RWPE1 (cell line): ENCODE measurements around the gene SLC11A2.

Experiments used
- CTCF ChIA-PET: fragments of 350-600 bp; sonication (Branson Sonifier 250); formaldehyde crosslinking; extraction: SDS; loops from one replicate; lab custom pipeline; 2021; lab: Yijun Ruan, JAX
- POLR2A ChIA-PET: fragments of 400-600 bp; formaldehyde crosslinking; extraction: SDS; loops from one replicate; lab custom pipeline; 2020; ENCODE audit warnings: antibody characterized with exemption; ENCODE audit not compliant: low non-redundant PET; lab: Yijun Ruan, JAX
- DNase-seq: peaks from one replicate; pipeline ENCODE4 v3.0.0; 2012; ENCODE audit warnings: low spot score
- H3K27ac ChIP-seq: fragments of 450-650 bp; 2 replicates; pipeline ENCODE4 v1.5.1; 2017
- CTCF ChIP-seq: fragments of 450-650 bp; conservative IDR thresholded peaks from 2 replicates; pipeline ENCODE4 v1.5.1; 2017; ENCODE audit warnings: low read depth, mild to moderate bottlenecking

SLC11A2 gene

DNA sequence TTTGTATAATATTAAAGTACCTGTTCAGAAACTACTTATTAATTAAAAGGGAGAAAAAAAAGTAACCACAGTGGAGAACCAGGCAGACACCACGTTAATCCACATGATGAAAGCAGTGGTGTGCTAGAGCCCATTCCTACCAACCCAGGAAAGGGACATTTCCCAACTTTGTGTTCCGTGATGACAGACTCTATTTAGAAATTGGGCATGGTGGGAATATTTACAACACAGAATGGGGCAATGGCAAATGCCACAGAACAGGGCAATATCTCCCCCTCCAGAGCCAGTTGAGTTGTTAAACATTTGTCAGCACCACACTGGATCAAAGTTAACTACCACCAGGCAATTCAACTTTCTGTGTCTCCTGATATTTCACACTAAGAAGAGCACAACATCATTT lies 75.1 kb downstream of the SLC11A2 start:
- no peak overlapping the region for H3K27ac ChIP-seq
- CTCF ChIA-PET = no interaction called here
- no peak for TF ChIP-seq CTCF
- POLR2A ChIA-PET = no interaction called here
- DNase-seq = no peak

GRCh38 chr12:50949801-50950302 lies 76.3 kb downstream of the SLC11A2 start:
- H3K27ac ChIP-seq = no peak overlapping the region
- CTCF ChIA-PET = no interaction called here
- TF ChIP-seq CTCF = no peak
- POLR2A ChIA-PET = no interaction called here
- DNase-seq = no peak

DNA sequence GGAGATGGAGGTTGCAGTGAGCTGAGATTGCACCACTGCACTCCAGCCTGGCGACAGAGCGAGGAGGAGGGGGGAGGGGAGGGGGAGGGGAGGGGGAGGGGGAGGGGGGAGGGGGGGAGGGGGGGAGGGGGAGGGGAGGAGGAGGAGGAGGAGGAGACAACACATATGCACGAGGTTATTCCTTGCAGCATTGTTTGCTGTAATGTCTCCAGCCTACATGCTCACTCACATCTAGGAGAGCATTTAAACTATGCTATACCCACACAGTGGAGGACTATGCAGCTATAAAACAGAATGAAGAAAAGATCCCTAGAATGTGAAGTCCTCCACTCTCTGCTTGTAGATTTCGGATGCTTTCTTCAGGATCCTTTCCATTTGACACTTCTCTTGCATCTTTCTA lies 77.4 kb downstream of the SLC11A2 start:
- TF ChIP-seq CTCF = no peak
- ChIA-PET CTCF (no interaction called here), POLR2A (no interaction called here)
- DNase-seq = no peak
- no peak overlapping the region for H3K27ac ChIP-seq

GRCh38 chr12:50947933-50948626 lies 78.1 kb downstream of the SLC11A2 start:
- POLR2A ChIA-PET = no interaction called here
- no peak overlapping the region for H3K27ac ChIP-seq
- CTCF ChIA-PET = no interaction called here
- no peak for DNase-seq
- TF ChIP-seq CTCF = no peak

- H3K27ac ChIP-seq = no peak overlapping the region
- TF ChIP-seq CTCF = no peak
- ChIA-PET POLR2A (no interaction called here), CTCF (no interaction called here)
- DNase-seq = no peak
Observed at GRCh38 chr12:50937653-50938052, 88.5 kb downstream of the SLC11A2 start.

DNA sequence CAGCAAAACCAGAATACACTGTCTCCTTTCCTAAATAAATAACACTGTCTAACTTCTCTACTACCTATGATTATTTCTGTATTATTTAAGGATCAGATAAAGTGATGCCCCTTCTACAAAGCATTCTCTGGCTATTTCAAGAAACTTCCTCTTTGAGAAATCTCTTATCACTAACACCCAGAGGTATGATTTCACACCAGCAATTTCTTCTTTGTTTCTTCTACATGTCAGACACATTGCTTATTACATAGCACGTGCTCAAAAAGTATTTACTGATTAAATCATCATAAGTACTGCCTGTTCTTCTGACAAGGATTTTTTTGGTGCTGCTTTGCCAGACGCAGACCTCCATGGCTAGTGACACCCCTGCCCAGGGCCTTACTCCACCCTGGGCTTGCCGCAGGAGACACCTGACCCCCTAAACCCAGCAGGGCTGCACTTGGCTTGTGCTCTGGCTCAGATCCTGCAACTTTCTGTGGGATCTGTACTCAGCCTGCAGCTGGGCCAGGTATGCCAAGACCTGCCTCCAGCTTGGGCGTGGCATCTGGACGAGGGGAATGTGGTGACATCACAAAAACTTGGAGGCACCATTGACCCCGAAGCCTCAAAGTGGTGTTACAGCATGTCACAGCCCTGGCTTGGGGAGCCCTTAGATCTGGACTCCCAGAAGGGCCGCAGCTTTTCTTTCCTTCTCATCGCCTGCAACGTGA lies 89.2 kb downstream of the SLC11A2 start:
- ChIA-PET POLR2A (no interaction called here), CTCF (no interaction called here)
- no peak for TF ChIP-seq CTCF
- no peak for DNase-seq
- no peak overlapping the region for H3K27ac ChIP-seq
